Measurements from ENCODE around the gene ARSJ.
A peak's percentile ranks its signal among the peaks of the same experiment; 100 is the strongest.

ARSJ gene

DNA sequence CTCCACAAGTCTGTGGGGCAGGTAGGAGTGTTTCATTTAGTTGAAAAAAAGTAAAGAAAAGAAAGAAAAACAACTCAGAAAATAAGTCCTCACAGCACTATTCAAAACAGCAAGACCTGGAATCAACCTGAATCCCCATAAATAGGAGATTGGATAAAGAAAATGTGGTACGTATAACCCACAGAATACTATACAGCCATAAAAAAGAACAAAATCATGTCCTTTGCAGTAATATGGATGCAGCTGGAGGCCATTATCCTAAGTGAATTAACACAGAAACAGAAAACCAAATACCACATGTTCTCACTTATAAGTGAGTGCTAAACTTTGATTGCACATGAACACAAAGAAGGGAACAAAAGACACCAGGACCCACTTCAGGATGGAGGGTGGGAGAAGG lies 71.9 kb downstream of the ARSJ start:
- H2BK5ac ChIP-seq (ENCODE audit: low read depth, low read length, poor library complexity): no peak overlapping the region
- H3K9me3 ChIP-seq (ENCODE audit: insufficient read depth, low read depth, low read length): no peaks in the 10 kb centered on the region
- no peak overlapping the region for H2BK120ac ChIP-seq (ENCODE audit: insufficient read depth, low read length, poor library complexity)
- no peak for DNase-seq
- no CpG with 5 or more reads among the region's 1 CpG for whole genome bisulfite sequencing (ENCODE audit: extremely low coverage, insufficient coverage, insufficient read length)
- no peak overlapping the region for H3K4me2 ChIP-seq (ENCODE audit: low read length)
- H3K18ac ChIP-seq (ENCODE audit: low read length): no peak overlapping the region
- no peak overlapping the region for H3K4me3 ChIP-seq (ENCODE audit: low read depth, low read length)
- H2AK5ac ChIP-seq (ENCODE audit: low read length): no peak overlapping the region
- H3K14ac ChIP-seq (ENCODE audit: low read length): no peak overlapping the region
- H3K79me1 ChIP-seq (ENCODE audit: low read length): no peaks in the 10 kb centered on the region
- no peak overlapping the region for H2BK12ac ChIP-seq (ENCODE audit: low read length)
- no peaks in the 10 kb centered on the region for H3K36me3 ChIP-seq (ENCODE audit: control insufficient read depth in 1 of 2, insufficient read depth in 2 of 2, low read length in 2 of 2)
- no peak overlapping the region for H4K12ac ChIP-seq (ENCODE audit: low read depth, low read length)
- no peak overlapping the region for H3K27ac ChIP-seq (ENCODE audit: low read depth, low read length)
- H3K79me2 ChIP-seq (ENCODE audit: control insufficient read depth, insufficient read depth, low read length, poor library complexity): no peaks in the 10 kb centered on the region
- H3K9ac ChIP-seq (ENCODE audit: low read length): no peak overlapping the region
- no peak overlapping the region for H4K8ac ChIP-seq (ENCODE audit: low read depth, low read length)
- H3K4ac ChIP-seq (ENCODE audit: low read depth, low read length): no peak overlapping the region
- H3K27me3 ChIP-seq (ENCODE audit: insufficient read depth, low read length): no peaks in the 10 kb centered on the region
- H2AFZ ChIP-seq (ENCODE audit: insufficient read depth, low read length, poor library complexity): no peak overlapping the region
- no peak overlapping the region for H3K23ac ChIP-seq (ENCODE audit: low read length)
- H3K4me1 ChIP-seq (ENCODE audit: control insufficient read depth in 1 of 2, insufficient read depth in 2 of 2, low read length in 2 of 2): no peaks in the 10 kb centered on the region
- no peak overlapping the region for H4K91ac ChIP-seq (ENCODE audit: low read depth, low read length)

DNA sequence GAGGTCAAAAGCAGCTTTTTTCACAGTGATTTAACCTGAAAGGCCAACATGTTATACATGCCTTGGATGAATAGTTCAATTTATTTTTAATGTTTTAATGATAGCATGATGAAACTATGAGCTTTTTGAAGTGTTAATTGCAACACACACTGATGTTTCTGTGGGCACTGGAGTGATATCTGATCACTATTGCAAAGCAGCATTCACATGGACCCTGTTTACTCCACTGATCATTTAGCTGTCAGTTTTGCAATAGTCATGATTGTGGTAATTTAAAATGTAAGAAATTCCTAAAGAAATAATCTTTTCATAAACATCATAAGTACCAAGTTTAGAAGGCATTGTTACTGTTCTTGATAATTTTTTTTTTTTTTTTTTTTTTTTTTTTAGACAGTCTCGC lies 74.1 kb downstream of the ARSJ start:
- H2BK120ac ChIP-seq (ENCODE audit: insufficient read depth, low read length, poor library complexity): no peak overlapping the region
- H4K12ac ChIP-seq (ENCODE audit: low read depth, low read length): no peak overlapping the region

DNA sequence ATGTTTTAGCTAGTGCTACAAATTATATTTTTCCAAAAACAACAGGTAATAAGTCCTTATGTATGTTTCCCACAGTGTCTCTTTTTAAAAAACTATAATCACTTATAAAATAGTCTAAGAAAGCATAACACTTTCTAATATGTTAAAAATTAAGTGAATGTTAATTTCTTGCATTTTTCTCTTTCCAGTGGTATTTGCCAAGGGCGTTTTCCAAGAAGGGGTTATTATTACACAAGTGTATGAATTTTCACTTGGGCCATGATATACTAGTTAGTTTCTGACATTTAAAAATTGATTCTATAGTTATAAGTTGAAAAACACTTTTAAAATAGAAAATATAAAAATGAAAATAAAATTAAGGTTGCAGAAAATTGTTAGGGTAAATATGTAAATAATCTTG lies 74.6 kb downstream of the ARSJ start:
- Histone ChIP-seq H3K36me3 (ENCODE audit: control insufficient read depth in 1 of 2, insufficient read depth in 2 of 2, low read length in 2 of 2) (no peaks in the 10 kb centered on the region), H3K4me2 (ENCODE audit: low read length) (no peak overlapping the region), H3K4ac (ENCODE audit: low read depth, low read length) (no peak overlapping the region), H3K4me1 (ENCODE audit: control insufficient read depth in 1 of 2, insufficient read depth in 2 of 2, low read length in 2 of 2) (no peaks in the 10 kb centered on the region), H4K12ac (ENCODE audit: low read depth, low read length) (no peak overlapping the region), H3K79me2 (ENCODE audit: control insufficient read depth, insufficient read depth, low read length, poor library complexity) (no peaks in the 10 kb centered on the region), H3K79me1 (ENCODE audit: low read length) (no peaks in the 10 kb centered on the region), H4K8ac (ENCODE audit: low read depth, low read length) (no peak overlapping the region), H4K91ac (ENCODE audit: low read depth, low read length) (no peak overlapping the region), H3K23ac (ENCODE audit: low read length) (no peak overlapping the region), H2BK5ac (ENCODE audit: low read depth, low read length, poor library complexity) (no peak overlapping the region), H3K27ac (ENCODE audit: low read depth, low read length) (no peak overlapping the region), H3K9me3 (ENCODE audit: insufficient read depth, low read depth, low read length) (no peaks in the 10 kb centered on the region), H2AFZ (ENCODE audit: insufficient read depth, low read length, poor library complexity) (no peak overlapping the region), H2AK5ac (ENCODE audit: low read length) (no peak overlapping the region), H3K9ac (ENCODE audit: low read length) (no peak overlapping the region), H2BK12ac (ENCODE audit: low read length) (no peak overlapping the region), H3K27me3 (ENCODE audit: insufficient read depth, low read length) (no peaks in the 10 kb centered on the region), H2BK120ac (ENCODE audit: insufficient read depth, low read length, poor library complexity) (no peak overlapping the region), H3K14ac (ENCODE audit: low read length) (no peak overlapping the region), H3K4me3 (ENCODE audit: low read depth, low read length) (no peak overlapping the region), H3K18ac (ENCODE audit: low read length) (no peak overlapping the region)
- WGBS (ENCODE audit: extremely low coverage, insufficient coverage, insufficient read length): no CpG with 5 or more reads among the region's 1 CpG
- DNase-seq: peak; percentile 1 to 75

More for the DNA sequence above, 74.1 kb downstream of the ARSJ start:
- Histone ChIP-seq H3K9ac (ENCODE audit: low read length) (no peak overlapping the region), H3K4me1 (ENCODE audit: control insufficient read depth in 1 of 2, insufficient read depth in 2 of 2, low read length in 2 of 2) (no peaks in the 10 kb centered on the region), H3K4me2 (ENCODE audit: low read length) (no peak overlapping the region), H3K18ac (ENCODE audit: low read length) (no peak overlapping the region), H3K79me2 (ENCODE audit: control insufficient read depth, insufficient read depth, low read length, poor library complexity) (no peaks in the 10 kb centered on the region), H2AFZ (ENCODE audit: insufficient read depth, low read length, poor library complexity) (no peak overlapping the region), H4K91ac (ENCODE audit: low read depth, low read length) (no peak overlapping the region), H3K9me3 (ENCODE audit: insufficient read depth, low read depth, low read length) (no peaks in the 10 kb centered on the region), H4K8ac (ENCODE audit: low read depth, low read length) (no peak overlapping the region), H3K36me3 (ENCODE audit: control insufficient read depth in 1 of 2, insufficient read depth in 2 of 2, low read length in 2 of 2) (no peaks in the 10 kb centered on the region), H3K4me3 (ENCODE audit: low read depth, low read length) (no peak overlapping the region), H2AK5ac (ENCODE audit: low read length) (no peak overlapping the region), H3K79me1 (ENCODE audit: low read length) (no peaks in the 10 kb centered on the region), H2BK5ac (ENCODE audit: low read depth, low read length, poor library complexity) (no peak overlapping the region), H3K27ac (ENCODE audit: low read depth, low read length) (no peak overlapping the region), H3K4ac (ENCODE audit: low read depth, low read length) (no peak overlapping the region), H3K23ac (ENCODE audit: low read length) (no peak overlapping the region), H3K14ac (ENCODE audit: low read length) (no peak overlapping the region), H2BK12ac (ENCODE audit: low read length) (no peak overlapping the region), H3K27me3 (ENCODE audit: insufficient read depth, low read length) (no peaks in the 10 kb centered on the region)
- WGBS (ENCODE audit: extremely low coverage, insufficient coverage, insufficient read length): no CpG with 5 or more reads among the region's 1 CpG
- peak in 1 of 2 donors; percentile 49 for DNase-seq

DNA sequence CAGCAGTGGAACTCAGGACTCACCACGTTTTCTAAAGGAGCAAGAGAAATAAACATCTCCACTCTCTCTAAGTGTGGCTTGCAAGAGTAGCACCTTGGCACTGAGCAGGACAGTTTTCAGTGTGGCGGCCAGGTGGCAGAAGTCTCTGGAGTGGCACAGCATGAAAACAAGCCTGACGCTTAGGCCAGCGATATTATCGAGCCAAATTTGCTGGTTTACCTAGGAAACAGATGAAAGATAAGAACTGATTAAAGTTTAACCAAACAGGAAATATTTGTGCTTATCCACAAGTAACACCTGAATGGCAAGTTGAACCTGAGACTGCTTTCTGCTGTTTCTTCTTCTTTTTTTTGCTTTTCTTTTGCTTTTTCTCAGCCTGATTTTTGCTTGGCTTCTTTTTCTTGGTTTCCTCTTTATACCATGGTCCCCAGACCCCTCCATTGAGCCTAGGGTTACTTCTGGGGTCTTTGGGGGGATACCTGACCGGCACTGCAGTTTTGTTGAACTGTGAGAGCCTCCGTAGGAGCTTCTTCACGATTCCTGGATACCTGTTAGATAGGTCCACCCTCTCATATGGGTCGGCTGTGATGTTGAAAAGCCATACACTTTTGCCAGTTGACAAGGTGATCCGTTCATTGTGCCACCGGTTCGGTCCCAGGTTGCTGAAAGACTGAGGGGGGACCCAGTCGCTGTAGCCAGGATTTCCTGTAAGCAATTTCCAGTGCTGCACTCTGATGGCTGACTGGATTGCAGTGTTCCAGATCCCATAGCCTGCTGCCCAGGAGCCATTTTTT lies 77.3 kb downstream of the ARSJ start:
- H3K4ac ChIP-seq (ENCODE audit: low read depth, low read length): no peak overlapping the region
- H3K9me3 ChIP-seq (ENCODE audit: insufficient read depth, low read depth, low read length): no peaks in the 10 kb centered on the region
- H3K4me2 ChIP-seq (ENCODE audit: low read length): no peak overlapping the region
- H2AK5ac ChIP-seq (ENCODE audit: low read length): no peak overlapping the region
- no peak overlapping the region for H3K23ac ChIP-seq (ENCODE audit: low read length)
- H2BK12ac ChIP-seq (ENCODE audit: low read length): no peak overlapping the region
- no peaks in the 10 kb centered on the region for H3K4me1 ChIP-seq (ENCODE audit: control insufficient read depth in 1 of 2, insufficient read depth in 2 of 2, low read length in 2 of 2)
- H3K79me1 ChIP-seq (ENCODE audit: low read length): no peaks in the 10 kb centered on the region
- no peaks in the 10 kb centered on the region for H3K27me3 ChIP-seq (ENCODE audit: insufficient read depth, low read length)
- H4K91ac ChIP-seq (ENCODE audit: low read depth, low read length): no peak overlapping the region
- H3K9ac ChIP-seq (ENCODE audit: low read length): no peak overlapping the region
- H3K27ac ChIP-seq (ENCODE audit: low read depth, low read length): no peak overlapping the region
- H3K36me3 ChIP-seq (ENCODE audit: control insufficient read depth in 1 of 2, insufficient read depth in 2 of 2, low read length in 2 of 2): no peaks in the 10 kb centered on the region
- no peak overlapping the region for H2BK5ac ChIP-seq (ENCODE audit: low read depth, low read length, poor library complexity)
- WGBS (ENCODE audit: extremely low coverage, insufficient coverage, insufficient read length): no CpG with 5 or more reads among the region's 13 CpGs
- H3K79me2 ChIP-seq (ENCODE audit: control insufficient read depth, insufficient read depth, low read length, poor library complexity): no peaks in the 10 kb centered on the region
- H4K8ac ChIP-seq (ENCODE audit: low read depth, low read length): no peak overlapping the region
- peak; percentile 4 to 29 for DNase-seq
- H3K4me3 ChIP-seq (ENCODE audit: low read depth, low read length): no peak overlapping the region
- no peak overlapping the region for H3K18ac ChIP-seq (ENCODE audit: low read length)
- H3K14ac ChIP-seq (ENCODE audit: low read length): no peak overlapping the region
- no peak overlapping the region for H4K12ac ChIP-seq (ENCODE audit: low read depth, low read length)
- H2AFZ ChIP-seq (ENCODE audit: insufficient read depth, low read length, poor library complexity): no peak overlapping the region
- no peak overlapping the region for H2BK120ac ChIP-seq (ENCODE audit: insufficient read depth, low read length, poor library complexity)

Data from trophoblast cell (in vitro differentiated cells and primary cell).